ENCODE data around the gene SLC22A31. TPM values are rescaled to one million over a fixed set of nuclear protein-coding genes. Genes with fewer than 3 reads are reported as not detected.
A peak's percentile ranks its signal among the peaks of the same experiment; 100 is the strongest.

SLC22A31 gene
- total RNA-seq, 1 donor from 2014 or later: 1.7 TPM

DNA sequence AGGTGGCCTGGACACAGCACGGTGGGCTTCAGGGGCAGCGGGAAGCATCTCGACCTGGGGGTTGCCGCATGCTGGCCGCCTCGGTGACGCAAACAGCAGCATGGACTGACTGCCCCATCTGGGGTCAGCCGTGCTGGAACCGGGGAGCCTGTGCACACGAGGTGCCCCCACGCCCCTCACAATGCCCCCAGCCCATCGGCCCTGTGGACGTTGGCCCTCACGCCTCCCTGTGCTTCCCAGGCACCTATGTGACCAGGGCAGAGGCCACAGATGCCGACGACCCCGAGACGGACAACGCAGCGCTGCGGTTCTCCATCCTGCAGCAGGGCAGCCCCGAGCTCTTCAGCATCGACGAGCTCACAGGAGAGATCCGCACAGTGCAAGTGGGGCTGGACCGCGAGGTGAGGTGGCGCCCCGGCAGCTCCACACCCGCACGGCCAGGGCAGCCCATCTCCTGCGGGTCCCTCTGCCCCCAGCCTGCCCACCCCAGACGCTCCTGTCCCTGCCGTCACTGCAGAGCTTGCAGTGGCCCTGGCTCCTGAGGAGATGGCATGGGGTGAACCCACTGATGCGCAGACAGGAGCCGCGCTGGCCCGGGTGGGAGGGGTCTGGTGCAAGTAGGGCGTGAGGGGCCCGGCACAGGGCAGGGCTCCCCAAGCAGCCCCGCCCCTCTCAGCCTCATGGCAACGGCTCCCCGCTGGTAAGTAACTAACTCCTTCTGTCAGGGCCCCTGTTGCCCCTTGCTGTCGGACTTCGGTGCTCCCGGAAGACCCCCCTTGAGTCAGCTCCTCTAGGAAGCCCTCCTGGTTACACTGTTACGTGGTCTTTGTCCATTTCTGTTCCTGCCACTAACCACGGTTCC, 15.2 kb downstream of the SLC22A31 start:
- Mint-ChIP-seq H3K4me3 (no peak overlapping the region), H3K27ac (no peak overlapping the region), H3K27me3 (ENCODE audit: low read depth) (peaks cover 21% of the 10 kb centered on the region), H3K4me1 (no peaks in the 10 kb centered on the region), H3K36me3 (no peaks in the 10 kb centered on the region), H3K9me3 (no peaks in the 10 kb centered on the region)
- TF ChIP-seq CTCF (IDR thresholded peaks at IDR 0.05; ENCODE audit: unreplicated experiment): no peak
- peak in 1 of 2 experiments; percentile 11 for DNase-seq (ENCODE audit: low spot score in 2 of 2, unreplicated experiment in 2 of 2)

DNA sequence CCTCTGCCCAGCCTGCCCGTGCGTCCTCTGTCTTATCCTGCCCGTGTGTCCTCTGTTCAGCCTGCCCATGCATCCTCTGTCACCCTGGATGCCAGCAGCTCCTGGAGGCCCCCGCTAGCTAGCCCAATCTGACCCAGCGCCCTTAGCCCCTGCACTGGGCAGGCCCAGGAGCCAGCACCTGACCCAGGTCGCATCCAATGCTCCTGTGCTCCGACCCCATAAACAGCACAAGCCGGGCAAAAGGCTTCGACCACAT, 15.7 kb downstream of the SLC22A31 start:
- H3K27ac Mint-ChIP-seq: no peak overlapping the region
- no peak for DNase-seq (ENCODE audit: low spot score in 2 of 2, unreplicated experiment in 2 of 2)
- H3K4me1 Mint-ChIP-seq: no peaks in the 10 kb centered on the region
- no peak for TF ChIP-seq CTCF (IDR thresholded peaks at IDR 0.05; ENCODE audit: unreplicated experiment)
- H3K9me3 Mint-ChIP-seq: no peaks in the 10 kb centered on the region
- H3K4me3 Mint-ChIP-seq: no peak overlapping the region
- no peaks in the 10 kb centered on the region for H3K36me3 Mint-ChIP-seq
- H3K27me3 Mint-ChIP-seq (ENCODE audit: low read depth): peaks cover 15% of the 10 kb centered on the region

DNA sequence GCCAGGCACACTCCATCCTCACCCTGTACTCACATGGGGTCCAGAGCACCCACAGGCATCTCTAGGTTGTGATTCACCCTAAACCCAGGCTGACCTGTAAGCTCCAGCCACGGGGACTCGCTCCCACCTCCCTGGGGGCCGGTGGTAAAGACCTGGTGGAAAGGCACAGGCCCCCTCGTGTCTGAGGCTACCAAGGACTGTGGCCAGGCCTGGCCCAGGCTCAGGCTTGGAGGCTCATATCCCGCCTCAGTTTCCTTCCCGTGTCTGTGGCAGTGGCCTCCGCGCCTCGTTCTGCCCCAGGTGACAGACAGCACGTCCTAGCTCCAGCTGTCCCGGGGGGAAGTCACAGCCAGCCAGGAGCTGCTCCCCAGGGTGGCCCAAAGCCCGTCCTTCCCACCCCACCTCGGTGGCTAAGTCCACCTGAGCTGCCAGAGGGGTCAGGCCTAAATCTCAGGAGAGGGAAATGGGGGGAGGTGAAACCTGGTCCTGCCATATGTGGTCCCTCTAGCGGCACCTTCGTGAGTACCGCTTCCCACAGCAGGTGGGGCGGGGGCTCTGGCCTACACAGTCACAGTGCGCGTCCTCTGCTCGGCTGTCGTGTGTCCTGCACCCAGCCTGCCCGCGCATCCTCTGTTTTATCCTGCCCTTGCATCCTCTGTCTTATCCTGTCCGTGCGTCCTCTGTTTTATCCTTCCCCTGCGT, 16.2 kb downstream of the SLC22A31 start:
- H3K27me3 Mint-ChIP-seq (ENCODE audit: low read depth): peaks cover 12% of the 10 kb centered on the region
- no peaks in the 10 kb centered on the region for H3K36me3 Mint-ChIP-seq
- no peak for TF ChIP-seq CTCF (IDR thresholded peaks at IDR 0.05; ENCODE audit: unreplicated experiment)
- H3K9me3 Mint-ChIP-seq: no peaks in the 10 kb centered on the region
- no peak overlapping the region for H3K4me3 Mint-ChIP-seq
- no peaks in the 10 kb centered on the region for H3K4me1 Mint-ChIP-seq
- H3K27ac Mint-ChIP-seq: no peak overlapping the region
- no peak for DNase-seq (ENCODE audit: low spot score in 2 of 2, unreplicated experiment in 2 of 2)

GRCh38 chr16:89183463-89183862, 16.9 kb downstream of the SLC22A31 start:
- no peak for TF ChIP-seq CTCF (IDR thresholded peaks at IDR 0.05; ENCODE audit: unreplicated experiment)
- Mint-ChIP-seq H3K4me1 (no peaks in the 10 kb centered on the region), H3K4me3 (no peak overlapping the region), H3K27me3 (ENCODE audit: low read depth) (peaks cover 12% of the 10 kb centered on the region), H3K36me3 (no peaks in the 10 kb centered on the region), H3K9me3 (no peaks in the 10 kb centered on the region), H3K27ac (no peak overlapping the region)
- DNase-seq (ENCODE audit: low spot score in 2 of 2, unreplicated experiment in 2 of 2): no peak

DNA sequence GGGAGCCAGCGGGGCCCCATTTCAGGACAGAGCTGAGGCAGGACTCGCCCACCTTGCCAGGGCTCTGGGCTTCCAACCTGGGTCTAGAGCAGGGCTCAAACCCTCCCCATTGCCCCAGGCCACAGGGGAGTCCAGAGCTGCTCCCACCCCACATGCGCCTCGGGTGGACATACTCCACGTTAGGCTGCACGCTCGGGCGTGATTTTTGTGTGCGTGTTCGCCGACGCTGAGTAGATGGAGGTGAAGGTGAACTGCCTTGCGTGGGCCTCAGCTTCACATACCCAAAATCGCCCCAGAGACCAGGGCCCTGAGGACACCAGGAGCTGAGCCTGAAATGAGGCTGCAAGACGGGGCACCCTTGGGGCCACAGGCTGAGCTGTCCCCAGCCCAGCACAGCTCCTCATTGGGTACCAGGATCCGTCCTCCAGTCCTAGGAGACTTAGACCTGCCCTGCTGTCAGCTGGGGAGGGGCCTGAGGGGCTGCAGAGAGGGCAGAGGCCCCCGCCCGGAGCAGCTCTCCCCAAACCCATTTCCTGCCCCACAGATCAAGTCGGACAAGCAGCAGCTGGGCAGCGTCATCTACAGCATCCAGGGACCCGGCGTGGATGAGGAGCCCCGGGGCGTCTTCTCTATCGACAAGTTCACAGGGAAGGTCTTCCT, 20.6 kb downstream of the SLC22A31 start:
- Mint-ChIP-seq H3K4me3 (no peak overlapping the region), H3K36me3 (no peaks in the 10 kb centered on the region), H3K9me3 (no peaks in the 10 kb centered on the region), H3K27ac (no peak overlapping the region), H3K27me3 (ENCODE audit: low read depth) (peaks cover 12% of the 10 kb centered on the region), H3K4me1 (no peaks in the 10 kb centered on the region)
- no peak for DNase-seq (ENCODE audit: low spot score in 2 of 2, unreplicated experiment in 2 of 2)
- no peak for TF ChIP-seq CTCF (IDR thresholded peaks at IDR 0.05; ENCODE audit: unreplicated experiment)
